AG04449 (cell line): ENCODE measurements around the gene POLR1A.

Experiments
- CTCF ChIA-PET: fragments of 350-600 bp; formaldehyde crosslinking; extraction: SDS; loops from one replicate; lab custom pipeline; 2021; ENCODE audit warnings: antibody characterized with exemption; lab: Yijun Ruan, JAX
- POLR2A ChIA-PET: fragments of 400-600, 350-600 bp; formaldehyde crosslinking; extraction: SDS; loops from one replicate; lab custom pipeline; 2020; ENCODE audit warnings: antibody characterized with exemption, inconsistent platforms; lab: Yijun Ruan, JAX
- DNase-seq: peaks from one replicate; pipeline ENCODE4 v3.0.0-alpha.2; 2010; ENCODE audit warnings: low read depth, low spot score
- H3K4me3 ChIP-seq: 2 replicates; pipeline ENCODE4 v1.5.1; 2011; ENCODE audit warnings: low read depth, mild to moderate bottlenecking, control low read depth, low read length
- CTCF ChIP-seq: IDR thresholded peaks from one replicate; pipeline ENCODE4 v1.5.1; 2011; ENCODE audit warnings: mild to moderate bottlenecking, moderate library complexity, low read length, control low read depth, inconsistent platforms; ENCODE audit not compliant: insufficient read depth; ENCODE audit errors: missing control alignments

POLR1A gene

GRCh38 chr2:86006524-86006923, 99.2 kb downstream of the POLR1A start:
- no peak for TF ChIP-seq CTCF
- ChIA-PET POLR2A (no interaction called here), CTCF (no interaction called here)
- H3K4me3 ChIP-seq: no peak overlapping the region
- no peak for DNase-seq

- no peak for TF ChIP-seq CTCF
- no peak for DNase-seq
- POLR2A ChIA-PET: no interaction called here
- CTCF ChIA-PET: interaction anchor here (1.0 to 1.5 kb wide), 3 partner anchors 9 to 176 kb away, joined by 3 to 5 read pairs (median 3); no protein-coding TSS in a partner anchor
- no peak overlapping the region for H3K4me3 ChIP-seq
Observed at GRCh38 chr2:86003967-86004366, 101.7 kb downstream of the POLR1A start.

GRCh38 chr2:86003104-86003503, 102.6 kb downstream of the POLR1A start:
- ChIA-PET POLR2A (no interaction called here), CTCF (interaction anchor here (1.5 kb wide), 1 partner anchor 176 kb away, joined by 5 read pairs; no protein-coding TSS in a partner anchor)
- TF ChIP-seq CTCF: no peak
- no peak for DNase-seq
- H3K4me3 ChIP-seq: no peak overlapping the region

- TF ChIP-seq CTCF: no peak
- ChIA-PET POLR2A (no interaction called here), CTCF (interaction anchor here (1.2 kb wide), 1 partner anchor 114 kb away, joined by 4 read pairs; no protein-coding TSS in a partner anchor)
- no peak overlapping the region for H3K4me3 ChIP-seq
- DNase-seq: no peak
Observed at GRCh38 chr2:86002375-86002774, 103.3 kb downstream of the POLR1A start.

- ChIA-PET POLR2A (no interaction called here), CTCF (interaction anchor here (0.7 to 1.5 kb wide), 3 partner anchors 9 to 174 kb away, joined by 4 to 5 read pairs (median 4); no protein-coding TSS in a partner anchor)
- no peak overlapping the region for H3K4me3 ChIP-seq
- no peak for TF ChIP-seq CTCF
- DNase-seq: no peak
Observed at GRCh38 chr2:86001326-86001725, 104.4 kb downstream of the POLR1A start.

GRCh38 chr2:86000938-86001312, 104.8 kb downstream of the POLR1A start:
- no peak for DNase-seq
- ChIA-PET POLR2A (no interaction called here), CTCF (interaction anchor here (0.7 to 1.5 kb wide), 4 partner anchors 10 to 173 kb away, joined by 3 to 5 read pairs (median 4); no protein-coding TSS in a partner anchor)
- H3K4me3 ChIP-seq: no peak overlapping the region
- TF ChIP-seq CTCF: no peak
